Liver (tissue), 9 donors: ENCODE measurements around the gene RPL34. TPM values are rescaled to one million over a fixed set of nuclear protein-coding genes. Genes with fewer than 3 reads are reported as not detected.

Experiments
- DNase-seq: peaks from one replicate; pipeline ENCODE4 v3.0.0-alpha.2; 2017; ENCODE audit warnings: low spot score
- H3K27ac ChIP-seq, 2 donors: one replicate each; pipeline ENCODE4 v1.7.0; 2013; ENCODE audit warnings: inconsistent platforms in 2 of 2, low read length in 2 of 2, control low read depth in 1 of 2, low read depth in 1 of 2, mild to moderate bottlenecking in 1 of 2
- H3K27me3 ChIP-seq, 4 donors: one replicate each; pipeline versions ENCODE4 v1.6.1 to v1.7.0; 2013; ENCODE audit warnings: low read length in 3 of 4, inconsistent platforms in 1 of 4, mild to moderate bottlenecking in 1 of 4, moderate library complexity in 1 of 4; ENCODE audit not compliant: control insufficient read depth in 4 of 4, insufficient read depth in 4 of 4
- H3K36me3 ChIP-seq, 4 donors: one replicate each; pipeline versions ENCODE4 v1.6.1 to v1.7.0; 2013; ENCODE audit warnings: low read length in 3 of 4, mild to moderate bottlenecking in 3 of 4, low read depth in 1 of 4, moderate library complexity in 1 of 4; ENCODE audit not compliant: control insufficient read depth in 4 of 4, insufficient read depth in 3 of 4
- H3K4me1 ChIP-seq, 4 donors: one replicate each; pipeline versions ENCODE4 v1.6.1 to v1.7.0; 2013; ENCODE audit warnings: low read length in 3 of 4, mild to moderate bottlenecking in 3 of 4, moderate library complexity in 1 of 4; ENCODE audit not compliant: control insufficient read depth in 4 of 4, insufficient read depth in 4 of 4
- H3K4me3 ChIP-seq, 3 donors: one replicate each; pipeline versions ENCODE4 v1.6.1 to v1.7.0; 2013; ENCODE audit warnings: low read length in 3 of 3, control low read depth in 1 of 3, low read depth in 1 of 3, mild to moderate bottlenecking in 1 of 3
- H3K9ac ChIP-seq, 2 donors: one replicate each; pipeline ENCODE4 v1.7.0; 2013; ENCODE audit warnings: low read length in 2 of 2, mild to moderate bottlenecking in 2 of 2, moderate library complexity in 2 of 2, control low read depth in 1 of 2, low read depth in 1 of 2
- H3K9me3 ChIP-seq, 4 donors: one replicate each; pipeline versions ENCODE4 v1.6.1 to v1.7.0; 2013; ENCODE audit warnings: low read length in 3 of 4; ENCODE audit not compliant: control insufficient read depth in 4 of 4
- EGR1 ChIP-seq, 2 donors: IDR thresholded peaks; 2 replicates each; pipeline ENCODE4 v1.6.1; 2016 to 2018; ENCODE audit warnings: antibody characterized with exemption in 2 of 2, low read depth in 2 of 2
- FOXA1 ChIP-seq: IDR thresholded peaks from 2 replicates; pipeline ENCODE4 v1.6.1; 2016; ENCODE audit warnings: antibody characterized with exemption
- FOXA2 ChIP-seq: IDR thresholded peaks from 2 replicates; pipeline ENCODE4 v1.6.1; 2016; ENCODE audit warnings: antibody characterized with exemption
- GABPA ChIP-seq, 2 donors: IDR thresholded peaks in 1 of 2; conservative IDR thresholded peaks in 1 of 2; 2 replicates each; pipeline ENCODE4 v1.6.1; 2016; ENCODE audit warnings: antibody characterized with exemption in 2 of 2, mild to moderate bottlenecking in 1 of 2, moderate library complexity in 1 of 2
- HNF4G ChIP-seq: IDR thresholded peaks from 2 replicates; pipeline ENCODE4 v1.6.1; 2016; ENCODE audit warnings: antibody characterized with exemption
- JUND ChIP-seq, 2 donors: IDR thresholded peaks; 2 replicates each; pipeline ENCODE4 v1.6.1; 2016; ENCODE audit warnings: antibody characterized with exemption in 2 of 2
- NR2F2 ChIP-seq: IDR thresholded peaks from 2 replicates; pipeline ENCODE4 v1.6.1; 2016; ENCODE audit warnings: antibody characterized with exemption
- RAD21 ChIP-seq, 2 donors: IDR thresholded peaks; 2 replicates each; pipeline ENCODE4 v1.6.1; 2016; ENCODE audit warnings: antibody characterized with exemption in 2 of 2, mild to moderate bottlenecking in 2 of 2
- RXRA ChIP-seq, 2 donors: IDR thresholded peaks; 2 replicates each; pipeline ENCODE4 v1.6.1; 2017 to 2018; ENCODE audit warnings: antibody characterized with exemption in 2 of 2, mild to moderate bottlenecking in 1 of 2
- SP1 ChIP-seq: IDR thresholded peaks from 2 replicates; pipeline ENCODE4 v1.6.1; 2018; ENCODE audit warnings: antibody characterized with exemption, mild to moderate bottlenecking
- TAF1 ChIP-seq: conservative IDR thresholded peaks from 2 replicates; pipeline ENCODE4 v1.6.1; 2016; ENCODE audit warnings: antibody characterized with exemption, mild to moderate bottlenecking
- YY1 ChIP-seq: IDR thresholded peaks from 2 replicates; pipeline ENCODE4 v1.6.1; 2016; ENCODE audit warnings: antibody characterized with exemption, mild to moderate bottlenecking
- WGBS: extraction: QIAGEN DNeasy Blood & Tissue Kit; methylation state at CpG from one replicate; pipeline ENCODE4 v1.1.7; 2013; 5-methylcytosine and 5-hydroxymethylcytosine counted together
- polyA plus RNA-seq, 2 donors: library from polyadenylated mRNA; stranded (reverse) in 1 of 2; unstranded in 1 of 2; fragments of 200-250 nt in 1 of 2; fragments of >200 nt in 1 of 2; fragmentation: Nextera tagmentation in 1 of 2; extraction: Ambion mirVana in 1 of 2; gene quantifications; one replicate each; pipeline versions ENCODE4 v1.2.1 to v1.2.3, GENCODE V29; 2013 to 2015
- total RNA-seq, 2 donors: library from RNA; depleted of rRNA; stranded (reverse); fragments of >200 nt; gene quantifications; one replicate each; pipeline ENCODE4 v1.2.3, GENCODE V29; 2014
- TF ChIP-seq, protein P1 (sequence below): IDR thresholded peaks from 2 replicates; pipeline ENCODE4 v1.6.1; 2016; ENCODE audit warnings: antibody characterized with exemption
- TF ChIP-seq, protein P2 (sequence below): IDR thresholded peaks from 2 replicates; pipeline ENCODE4 v1.6.1; 2016; ENCODE audit warnings: antibody characterized with exemption, mild to moderate bottlenecking
- TF ChIP-seq, protein P3 (sequence below): fragments of 150-350 bp; IDR thresholded peaks from 2 replicates; pipeline ENCODE4 v1.5.1; 2017; ENCODE audit warnings: improper control_type of control experiment, low read depth, low read length; ENCODE audit not compliant: missing input control
- TF ChIP-seq, protein P4 (sequence below): IDR thresholded peaks from 2 replicates; pipeline ENCODE4 v1.6.1; 2016; ENCODE audit warnings: antibody characterized with exemption
- donor health status: healthy.
- donor health status: healthy.
- donor health status: healthy.
- donor health status: healthy.
- donor health status: healthy.

RPL34 gene
- total and polyA plus RNA-seq, 4 donors: 138 to 1,016 (median 510) TPM

DNA sequence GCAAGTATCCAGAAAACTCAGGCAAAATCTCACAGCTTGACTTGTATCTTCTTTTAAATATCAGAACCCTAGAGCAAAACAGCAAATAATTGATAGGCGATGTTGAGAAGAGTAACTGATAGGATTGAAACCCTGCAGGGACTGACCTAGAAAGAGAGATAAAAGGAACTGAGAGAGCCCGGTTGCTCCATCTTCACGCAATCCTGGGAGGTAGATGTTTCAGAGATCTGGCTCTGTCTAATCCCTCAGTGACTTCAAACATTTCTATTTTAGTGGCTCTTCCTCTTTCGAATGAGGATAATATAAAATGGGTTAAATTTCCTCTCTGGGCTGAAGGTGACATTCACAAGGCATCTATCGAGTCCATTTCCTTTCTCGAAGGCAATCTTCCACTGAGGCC, 39.3 kb upstream of the RPL34 start:
- H3K9ac ChIP-seq: no peak overlapping the region
- no peaks in the 10 kb centered on the region for H3K27me3 ChIP-seq
- 73% methylated on average over 6 of the region's 6 CpGs for WGBS

DNA sequence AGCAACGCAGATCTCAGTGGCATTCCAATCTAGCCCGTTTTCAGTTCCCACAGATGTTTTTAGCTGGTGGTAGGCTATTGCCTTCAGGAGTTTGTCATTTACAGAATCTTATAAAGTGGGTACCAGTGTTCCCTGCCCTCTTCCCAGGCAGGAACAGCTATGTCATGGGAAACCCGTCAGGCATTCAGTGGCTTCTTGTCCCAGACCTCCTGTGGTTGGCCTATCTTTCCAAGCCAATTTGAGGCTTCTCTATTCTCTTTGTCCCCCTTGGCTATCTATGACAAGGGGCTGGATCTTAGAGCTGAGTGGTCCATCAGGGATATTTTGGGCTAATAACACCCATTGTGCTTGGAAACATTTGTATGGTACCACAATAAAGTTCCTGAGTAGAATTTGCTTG, 33.6 kb upstream of the RPL34 start:
- Histone ChIP-seq H3K9me3 (no peaks in the 10 kb centered on the region), H3K9ac (no peak overlapping the region), H3K4me1 (peaks cover 0 to 8% (median 4%) of the 10 kb centered on the region in 4 donors), H3K27me3 (no peaks in the 10 kb centered on the region), H3K36me3 (no peaks in the 10 kb centered on the region), H3K27ac (no peak overlapping the region), H3K4me3 (no peak overlapping the region)
- no peak for DNase-seq
- WGBS: 82% methylated on average over 3 of the region's 3 CpGs
- TF ChIP-seq TAF1: no peak
- TF ChIP-seq RXRA (IDR thresholded peaks at IDR 0.05): no peak
- no peak for TF ChIP-seq HNF4G
- no peak for TF ChIP-seq YY1
- TF ChIP-seq, protein P1, sequence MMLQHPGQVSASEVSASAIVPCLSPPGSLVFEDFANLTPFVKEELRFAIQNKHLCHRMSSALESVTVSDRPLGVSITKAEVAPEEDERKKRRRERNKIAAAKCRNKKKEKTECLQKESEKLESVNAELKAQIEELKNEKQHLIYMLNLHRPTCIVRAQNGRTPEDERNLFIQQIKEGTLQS: no peak
- TF ChIP-seq, protein P2, sequence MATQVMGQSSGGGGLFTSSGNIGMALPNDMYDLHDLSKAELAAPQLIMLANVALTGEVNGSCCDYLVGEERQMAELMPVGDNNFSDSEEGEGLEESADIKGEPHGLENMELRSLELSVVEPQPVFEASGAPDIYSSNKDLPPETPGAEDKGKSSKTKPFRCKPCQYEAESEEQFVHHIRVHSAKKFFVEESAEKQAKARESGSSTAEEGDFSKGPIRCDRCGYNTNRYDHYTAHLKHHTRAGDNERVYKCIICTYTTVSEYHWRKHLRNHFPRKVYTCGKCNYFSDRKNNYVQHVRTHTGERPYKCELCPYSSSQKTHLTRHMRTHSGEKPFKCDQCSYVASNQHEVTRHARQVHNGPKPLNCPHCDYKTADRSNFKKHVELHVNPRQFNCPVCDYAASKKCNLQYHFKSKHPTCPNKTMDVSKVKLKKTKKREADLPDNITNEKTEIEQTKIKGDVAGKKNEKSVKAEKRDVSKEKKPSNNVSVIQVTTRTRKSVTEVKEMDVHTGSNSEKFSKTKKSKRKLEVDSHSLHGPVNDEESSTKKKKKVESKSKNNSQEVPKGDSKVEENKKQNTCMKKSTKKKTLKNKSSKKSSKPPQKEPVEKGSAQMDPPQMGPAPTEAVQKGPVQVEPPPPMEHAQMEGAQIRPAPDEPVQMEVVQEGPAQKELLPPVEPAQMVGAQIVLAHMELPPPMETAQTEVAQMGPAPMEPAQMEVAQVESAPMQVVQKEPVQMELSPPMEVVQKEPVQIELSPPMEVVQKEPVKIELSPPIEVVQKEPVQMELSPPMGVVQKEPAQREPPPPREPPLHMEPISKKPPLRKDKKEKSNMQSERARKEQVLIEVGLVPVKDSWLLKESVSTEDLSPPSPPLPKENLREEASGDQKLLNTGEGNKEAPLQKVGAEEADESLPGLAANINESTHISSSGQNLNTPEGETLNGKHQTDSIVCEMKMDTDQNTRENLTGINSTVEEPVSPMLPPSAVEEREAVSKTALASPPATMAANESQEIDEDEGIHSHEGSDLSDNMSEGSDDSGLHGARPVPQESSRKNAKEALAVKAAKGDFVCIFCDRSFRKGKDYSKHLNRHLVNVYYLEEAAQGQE: no peak
- no peak for TF ChIP-seq SP1
- TF ChIP-seq, protein P3, sequence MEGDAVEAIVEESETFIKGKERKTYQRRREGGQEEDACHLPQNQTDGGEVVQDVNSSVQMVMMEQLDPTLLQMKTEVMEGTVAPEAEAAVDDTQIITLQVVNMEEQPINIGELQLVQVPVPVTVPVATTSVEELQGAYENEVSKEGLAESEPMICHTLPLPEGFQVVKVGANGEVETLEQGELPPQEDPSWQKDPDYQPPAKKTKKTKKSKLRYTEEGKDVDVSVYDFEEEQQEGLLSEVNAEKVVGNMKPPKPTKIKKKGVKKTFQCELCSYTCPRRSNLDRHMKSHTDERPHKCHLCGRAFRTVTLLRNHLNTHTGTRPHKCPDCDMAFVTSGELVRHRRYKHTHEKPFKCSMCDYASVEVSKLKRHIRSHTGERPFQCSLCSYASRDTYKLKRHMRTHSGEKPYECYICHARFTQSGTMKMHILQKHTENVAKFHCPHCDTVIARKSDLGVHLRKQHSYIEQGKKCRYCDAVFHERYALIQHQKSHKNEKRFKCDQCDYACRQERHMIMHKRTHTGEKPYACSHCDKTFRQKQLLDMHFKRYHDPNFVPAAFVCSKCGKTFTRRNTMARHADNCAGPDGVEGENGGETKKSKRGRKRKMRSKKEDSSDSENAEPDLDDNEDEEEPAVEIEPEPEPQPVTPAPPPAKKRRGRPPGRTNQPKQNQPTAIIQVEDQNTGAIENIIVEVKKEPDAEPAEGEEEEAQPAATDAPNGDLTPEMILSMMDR: no peak
- no peak for TF ChIP-seq GABPA (IDR thresholded peaks at IDR 0.05 in 1 of 2, conservative IDR thresholded peaks at IDR 0.05 in 1 of 2)
- no peak for TF ChIP-seq FOXA2
- TF ChIP-seq RAD21 (IDR thresholded peaks at IDR 0.05): no peak

More for the DNA sequence above, 39.3 kb upstream of the RPL34 start:
- Histone ChIP-seq H3K27ac (no peak overlapping the region), H3K9me3 (no peaks in the 10 kb centered on the region), H3K36me3 (no peaks in the 10 kb centered on the region), H3K4me1 (no peaks in the 10 kb centered on the region), H3K4me3 (no peak overlapping the region)
- DNase-seq: no peak
- TF ChIP-seq, protein P2: no peak
- no peak for TF ChIP-seq FOXA1
- TF ChIP-seq, protein P1: no peak
- TF ChIP-seq EGR1 (IDR thresholded peaks at IDR 0.05; ENCODE audit: low read depth in 2 of 2): no peak
- TF ChIP-seq HNF4G: no peak
- no peak for TF ChIP-seq FOXA2
- no peak for TF ChIP-seq RAD21 (IDR thresholded peaks at IDR 0.05)
- no peak for TF ChIP-seq JUND (IDR thresholded peaks at IDR 0.05)
- no peak for TF ChIP-seq GABPA (IDR thresholded peaks at IDR 0.05 in 1 of 2, conservative IDR thresholded peaks at IDR 0.05 in 1 of 2)
- TF ChIP-seq, protein P3: no peak
- TF ChIP-seq RXRA (IDR thresholded peaks at IDR 0.05): no peak
- TF ChIP-seq NR2F2: no peak
- no peak for TF ChIP-seq SP1
- TF ChIP-seq, protein P4, sequence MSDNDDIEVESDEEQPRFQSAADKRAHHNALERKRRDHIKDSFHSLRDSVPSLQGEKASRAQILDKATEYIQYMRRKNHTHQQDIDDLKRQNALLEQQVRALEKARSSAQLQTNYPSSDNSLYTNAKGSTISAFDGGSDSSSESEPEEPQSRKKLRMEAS: no peak
- no peak for TF ChIP-seq YY1
